Endometrial microvascular endothelial cells (primary cell): ENCODE data around the gene ANKEF1. TPM values are rescaled to one million over a fixed set of nuclear protein-coding genes. Genes with fewer than 3 reads are reported as not detected.

Source experiments
- in situ Hi-C: cut with HindIII; loops from 2 replicates; pipeline ENCODE4 v1.10.0; 2017; ENCODE audit warnings: low sequenced_read_pairs, low pct_unique_long_range_greater_than_20kb; ENCODE audit errors: inconsistent ontology term
- total RNA-seq: library from RNA; depleted of rRNA; stranded (reverse); fragments of >200 nt; gene quantifications from one replicate; pipeline ENCODE4 v1.2.3, GENCODE V29; 2015; ENCODE audit errors: inconsistent ontology term

ANKEF1 gene
- total RNA-seq: 3.6 TPM

DNA sequence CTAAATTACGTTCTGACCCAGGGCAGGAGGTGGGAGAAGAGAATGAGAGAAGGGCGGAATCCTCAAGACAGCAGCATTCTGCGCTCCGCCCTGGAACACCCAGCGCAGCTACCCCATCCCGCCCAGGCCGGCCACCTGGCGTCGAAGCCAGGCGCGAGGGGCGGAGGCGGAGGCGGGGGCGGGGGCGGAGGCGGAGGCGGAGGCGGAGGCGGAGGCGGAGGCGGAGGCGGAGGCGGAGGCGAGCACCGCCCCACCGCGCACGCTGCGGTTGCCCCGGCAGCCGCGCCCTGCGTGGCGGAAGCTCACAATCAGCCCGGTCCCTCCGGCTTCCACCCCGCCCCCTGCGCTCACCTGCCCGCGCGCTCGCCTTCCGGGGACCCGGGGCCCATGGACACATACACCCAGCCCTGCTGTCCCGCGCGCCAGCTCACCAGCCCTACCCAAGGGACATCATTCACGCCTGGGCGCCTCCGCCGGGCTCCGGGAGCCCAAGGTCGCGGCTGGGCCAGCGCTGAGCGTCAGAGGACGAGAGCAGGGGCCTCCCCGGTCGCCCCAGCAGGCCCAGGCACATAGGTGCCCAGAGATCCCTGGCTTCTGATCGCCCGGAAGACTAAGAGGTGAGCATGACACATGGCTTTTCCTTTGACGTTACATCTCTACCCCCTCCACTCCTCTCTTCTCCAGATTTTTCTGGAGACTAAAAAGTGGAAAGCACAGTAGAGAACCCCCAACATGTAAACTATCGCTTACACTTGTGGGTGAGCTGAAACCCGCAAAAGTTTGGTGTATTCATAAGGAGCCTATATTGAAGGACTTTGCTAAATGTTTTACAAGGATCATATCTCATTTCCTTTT, at the start of gene ANKEF1:
Gene ANKEF1 (plus strand): TSS at position 271 of the 855 bp plus-strand sequence. CDS start 3,315 bp downstream, outside the sequence.
- in situ Hi-C loops: no loop called here

- in situ Hi-C loops: no loop called here
Observed at GRCh38 chr20:9985281-9985680, 49.5 kb upstream of the ANKEF1 start.

- in situ Hi-C loops: no loop called here
Observed at GRCh38 chr20:9985773-9986172, 49.0 kb upstream of the ANKEF1 start.

DNA sequence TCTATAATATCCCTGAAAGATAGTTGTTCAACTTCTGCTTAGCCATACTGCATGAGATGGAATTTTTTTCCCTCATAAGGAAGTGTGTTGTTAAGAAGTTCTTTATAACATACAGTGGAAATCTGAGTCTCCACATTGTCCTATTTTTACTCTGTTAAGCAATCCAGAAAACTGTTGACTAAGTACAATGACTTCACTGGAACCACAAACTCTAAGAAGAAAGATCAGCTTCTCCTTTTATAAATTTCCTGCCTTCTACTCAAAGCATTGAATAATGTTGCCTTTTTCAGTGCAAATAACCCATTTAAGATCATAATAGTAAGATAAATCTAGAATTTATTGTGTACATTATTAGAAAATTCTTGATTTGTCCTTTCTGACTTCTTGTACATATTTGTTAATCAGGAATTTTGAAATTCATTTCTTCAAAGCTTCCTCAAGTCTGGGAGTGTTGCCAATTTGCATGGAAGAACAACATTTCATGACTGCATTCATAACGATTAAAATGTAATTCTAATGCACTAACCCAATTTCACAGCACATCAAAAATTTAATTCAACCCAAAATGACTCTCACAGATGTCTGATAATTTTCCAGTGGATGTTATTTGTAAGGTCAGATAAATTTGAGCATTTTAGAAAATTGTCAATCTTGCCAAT, 45.6 kb upstream of the ANKEF1 start:
- in situ Hi-C loops: no loop called here

- in situ Hi-C loops: no loop called here
Observed at GRCh38 chr20:9993137-9993536, 41.6 kb upstream of the ANKEF1 start.

DNA sequence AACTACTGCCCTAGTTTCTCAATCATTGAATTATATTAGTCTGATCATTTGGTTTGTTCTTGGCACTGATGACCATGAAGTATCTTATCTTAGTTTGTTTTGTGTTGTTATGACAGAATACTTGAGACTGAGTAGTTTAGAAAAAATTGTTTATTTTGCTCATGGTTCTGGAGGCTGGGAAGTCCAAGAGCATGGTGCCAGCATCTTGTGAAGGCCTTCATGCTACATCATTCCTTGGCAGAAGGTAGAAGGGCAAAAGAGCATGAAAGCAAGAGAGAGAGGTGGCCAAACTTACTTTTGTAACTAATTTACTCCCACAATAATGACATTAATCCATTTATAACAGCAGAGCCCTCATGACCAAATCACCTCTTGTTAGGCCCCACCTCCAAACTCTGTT, 40.1 kb upstream of the ANKEF1 start:
- in situ Hi-C loops: no loop called here

GRCh38 chr20:9995510-9996272, 39.1 kb upstream of the ANKEF1 start:
- in situ Hi-C loops: no loop called here

DNA sequence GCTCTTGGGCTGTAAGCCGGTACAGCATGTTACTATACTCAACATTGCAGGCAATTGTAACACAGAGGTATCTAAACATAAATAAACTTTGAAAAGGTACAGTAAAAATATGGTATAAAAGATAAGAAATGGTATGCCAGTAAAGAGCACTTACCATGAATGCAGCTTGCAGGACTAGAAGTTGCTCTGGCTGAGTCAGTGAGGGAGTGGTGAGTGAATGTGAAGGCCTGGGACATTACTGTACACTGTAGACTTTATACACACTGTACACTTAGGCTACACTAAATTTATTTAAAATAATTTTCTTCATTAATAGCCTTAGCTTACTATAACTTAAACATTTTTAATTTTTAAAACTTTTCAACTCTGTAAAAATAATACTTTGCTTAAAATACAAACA, 37.8 kb upstream of the ANKEF1 start:
- in situ Hi-C loops: no loop called here

DNA sequence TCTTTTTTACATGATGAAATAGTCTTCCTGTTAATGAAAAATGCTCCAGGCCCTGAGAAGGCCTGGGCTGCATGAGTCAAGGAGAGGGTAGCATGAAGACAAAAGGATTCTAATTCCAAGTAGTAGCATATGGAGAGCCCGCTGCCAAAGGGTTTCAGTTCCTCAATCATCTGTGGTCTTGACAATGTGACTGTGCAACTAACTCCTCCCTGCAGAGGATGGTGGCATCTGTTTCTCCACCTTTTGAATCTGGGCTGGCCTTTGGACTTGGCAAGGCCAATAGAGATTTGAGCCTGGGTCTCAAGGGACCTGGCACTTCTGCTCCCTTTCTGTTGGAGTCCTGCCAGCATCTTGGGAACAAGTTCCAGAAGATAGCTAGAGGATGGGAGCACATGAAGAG, 35.1 kb upstream of the ANKEF1 start:
- in situ Hi-C loops: no loop called here

DNA sequence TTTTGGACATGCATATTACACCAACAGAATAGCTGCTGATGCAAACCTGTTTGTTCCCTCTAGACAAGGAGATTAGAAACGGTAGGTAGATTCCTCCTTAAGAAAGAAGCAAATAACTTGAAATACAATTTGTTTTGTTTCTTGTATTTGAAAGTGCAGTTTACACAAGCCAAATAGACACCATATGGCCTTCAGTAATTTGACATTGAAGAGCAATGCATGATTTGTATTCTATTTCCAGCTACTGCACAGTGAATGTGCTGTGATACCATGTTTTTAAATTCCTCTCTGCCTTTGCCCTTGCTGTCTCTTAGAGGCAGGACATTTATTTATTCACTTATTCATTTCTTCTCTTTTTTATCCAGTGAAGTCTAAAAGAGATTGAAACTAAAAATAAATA, 31.9 kb upstream of the ANKEF1 start:
- in situ Hi-C loops: no loop called here

DNA sequence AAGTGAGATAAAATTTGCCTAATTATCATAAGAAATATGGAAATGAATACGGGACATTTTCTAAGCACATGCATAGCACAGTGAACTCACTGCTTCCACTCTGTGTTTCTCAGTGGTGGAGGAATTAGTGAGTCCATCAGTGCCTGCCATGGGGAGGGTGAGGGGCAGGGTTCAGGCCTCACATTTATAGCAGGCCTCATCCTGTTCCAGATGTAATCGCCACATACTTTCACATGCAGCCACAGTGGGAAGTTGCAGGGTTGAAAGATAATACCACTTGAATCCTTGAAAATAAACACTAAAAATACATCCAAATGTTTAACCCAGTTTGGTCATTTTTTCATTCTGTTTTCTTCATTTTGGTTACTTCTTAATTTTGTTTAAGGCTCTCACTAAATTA, 29.9 kb upstream of the ANKEF1 start:
- in situ Hi-C loops: no loop called here

DNA sequence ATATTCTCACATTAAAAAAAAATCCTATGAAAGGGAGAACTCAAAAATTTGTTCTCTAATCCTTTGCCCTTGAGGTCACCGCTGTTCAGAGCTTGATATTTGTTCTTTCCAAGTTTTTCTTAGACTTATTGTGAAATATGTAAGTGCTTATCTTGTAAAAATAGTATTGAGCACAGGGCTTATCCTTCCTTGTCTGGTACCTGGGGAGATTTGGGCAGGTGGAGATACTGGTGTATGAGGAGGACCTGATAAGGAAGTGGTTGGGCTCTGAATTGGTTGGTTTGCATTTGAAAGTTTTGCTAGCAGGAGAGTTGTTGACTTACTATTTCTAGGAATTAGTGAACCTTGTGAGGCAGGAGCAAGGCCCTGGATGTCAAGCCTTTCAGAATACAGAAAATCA, 28.9 kb upstream of the ANKEF1 start:
- in situ Hi-C loops: no loop called here

GRCh38 chr20:10006447-10007090, 28.2 kb upstream of the ANKEF1 start:
- in situ Hi-C loops: no loop called here

GRCh38 chr20:10007158-10007557, 27.6 kb upstream of the ANKEF1 start:
- in situ Hi-C loops: no loop called here

DNA sequence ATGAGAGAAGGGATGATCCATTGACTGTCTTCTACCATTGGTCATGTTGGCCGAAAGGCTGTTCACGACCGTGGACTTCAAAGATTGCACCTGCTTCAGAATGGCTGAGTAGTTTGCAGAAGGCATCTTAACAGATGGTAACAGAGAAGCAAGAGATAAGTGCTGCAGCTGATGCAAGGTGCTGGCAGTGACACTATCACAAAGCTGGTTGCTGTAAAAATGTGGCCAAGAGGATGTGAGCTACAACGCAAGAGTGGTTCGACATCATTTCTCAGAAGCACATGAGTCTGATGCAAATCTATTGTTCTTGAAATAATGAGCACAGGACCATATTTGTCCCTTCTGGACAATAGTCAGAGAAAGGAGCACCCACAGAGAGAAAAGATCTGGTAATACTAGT, 27.0 kb upstream of the ANKEF1 start:
- in situ Hi-C loops: no loop called here

GRCh38 chr20:10012464-10012863, 22.3 kb upstream of the ANKEF1 start:
- in situ Hi-C loops: no loop called here

DNA sequence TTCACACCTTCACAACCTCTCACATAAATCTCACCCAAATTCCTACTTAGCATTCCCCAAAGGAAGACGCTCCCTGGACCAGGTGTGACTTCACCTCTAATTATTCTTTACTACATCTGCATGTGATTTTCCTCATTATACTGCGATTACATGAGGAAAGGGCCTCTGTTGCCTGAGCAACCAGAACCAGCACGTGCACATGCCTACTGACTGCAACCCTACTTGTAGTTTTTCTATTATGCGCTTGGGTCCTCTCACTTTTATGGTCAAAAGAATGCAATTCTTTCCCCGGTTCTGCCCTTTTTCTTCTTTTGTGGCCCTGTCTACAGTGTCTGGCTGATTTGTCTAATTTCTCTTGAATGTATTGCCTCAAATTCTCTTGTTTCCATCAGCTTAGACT, 20.4 kb upstream of the ANKEF1 start:
- in situ Hi-C loops: no loop called here

DNA sequence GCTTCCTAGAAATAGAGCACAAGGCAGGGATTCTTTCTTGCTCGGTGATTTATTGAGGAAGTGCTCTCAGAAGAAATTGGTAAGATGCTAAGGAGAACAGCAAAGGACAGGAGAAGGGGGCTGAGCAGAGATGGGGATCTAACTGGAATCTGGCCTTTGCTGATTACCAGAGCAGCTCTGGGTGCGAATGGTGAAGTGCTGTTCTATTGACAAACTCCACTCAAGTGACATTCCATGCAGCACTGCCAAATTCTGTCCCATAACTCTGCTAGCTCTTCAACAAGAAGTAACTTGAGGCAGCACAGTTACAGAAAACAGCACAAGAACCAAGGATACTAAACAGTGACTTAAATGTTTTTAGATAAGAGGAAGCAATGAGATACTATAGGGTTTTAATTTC, 13.8 kb upstream of the ANKEF1 start:
- in situ Hi-C loops: no loop called here

GRCh38 chr20:10022625-10023024, 12.2 kb upstream of the ANKEF1 start:
- in situ Hi-C loops: no loop called here
